GM12878 (cell line): ENCODE measurements around the gene SH3BGRL2. TPM values are rescaled to one million over a fixed set of nuclear protein-coding genes. Genes with fewer than 3 reads are reported as not detected.

Experiments used
- ATAC-seq: fragments of 200-7000 bp; cut with Tn5 transposase; 3 replicates; pipeline ENCODE4 v1.9.1; 2020; ENCODE audit warnings: mild to moderate bottlenecking, moderate library complexity
- BruUV-seq: library from RNA; stranded (reverse); fragments of 400-500 nt; replicated peaks from 2 replicates; lab custom pipeline; 2021; lab: Mats Ljungman, UMichigan
- CTCF ChIA-PET: fragments of 300-600 bp; sonication (Branson Sonifier 250); formaldehyde crosslinking; extraction: SDS; loops from one replicate; lab custom pipeline; 2021; ENCODE audit warnings: inconsistent platforms; lab: Yijun Ruan, JAX
- POLR2A ChIA-PET: fragments of 350-600 bp; formaldehyde crosslinking; extraction: SDS; loops from one replicate; lab custom pipeline; 2021; ENCODE audit warnings: inconsistent platforms; lab: Charles Lee
- RAD21 ChIA-PET: fragments of 300-600 bp; sonication (Branson Sonifier 250); formaldehyde crosslinking; loops from one replicate; lab custom pipeline; 2023; ENCODE audit warnings: antibody characterized with exemption; ENCODE audit not compliant: unreplicated experiment; lab: Charles Lee
- SMC1A ChIA-PET: fragments of 300-600 bp; sonication (Branson Sonifier 250); formaldehyde crosslinking; loops from one replicate; lab custom pipeline; 2023; ENCODE audit not compliant: unreplicated experiment, uncharacterized antibody; lab: Charles Lee
- DNase-seq: peaks from one replicate; pipeline ENCODE4 v3.0.0-alpha.2; 2011; ENCODE audit warnings: low read depth, low spot score
- FAIRE-seq: peaks from 3 replicates; lab custom pipeline; 2011; peaks lifted over from hg19 to GRCh38; lab: Jason Lieb, UNC
- H2AFZ ChIP-seq: 2 replicates; pipeline ENCODE4 v1.6.0; 2011; ENCODE audit warnings: low read depth, low read length, control low read depth; ENCODE audit not compliant: control insufficient read depth
- H3K27ac ChIP-seq: 2 replicates; pipeline ENCODE4 v1.5.1; 2011; ENCODE audit warnings: control low read depth; ENCODE audit not compliant: control insufficient read depth, insufficient read depth
- H3K27me3 ChIP-seq, 2 experiments: replicated peaks in 1 of 2; 2 replicates each; pipeline versions ENCODE4 v1.6.0 to v1.6.1; 2011; ENCODE audit warnings: low read length in 1 of 2; ENCODE audit not compliant: control insufficient read depth in 2 of 2, insufficient read depth in 2 of 2
- H3K36me3 ChIP-seq, 2 experiments: 2 replicates each; pipeline ENCODE4 v1.5.1; 2011; ENCODE audit warnings: low read length in 1 of 2; ENCODE audit not compliant: control insufficient read depth in 2 of 2, insufficient read depth in 2 of 2
- H3K4me1 ChIP-seq: 2 replicates; pipeline ENCODE4 v1.6.1; 2011; ENCODE audit warnings: mild to moderate bottlenecking, low read length, moderate library complexity, mixed read lengths; ENCODE audit not compliant: control insufficient read depth, insufficient read depth
- H3K4me2 ChIP-seq: 2 replicates; pipeline ENCODE4 v1.6.0; 2011; ENCODE audit warnings: control low read depth; ENCODE audit not compliant: control insufficient read depth, insufficient read depth
- H3K4me3 ChIP-seq: fragments of 200-600 bp; sonication (generic); 2 replicates; pipeline ENCODE4 v1.5.1; 2016
- H3K79me2 ChIP-seq: 2 replicates; pipeline ENCODE4 v1.6.0; 2011; ENCODE audit warnings: low read length; ENCODE audit not compliant: control insufficient read depth, insufficient read depth
- H3K9ac ChIP-seq: 2 replicates; pipeline ENCODE4 v1.8.0; 2011; ENCODE audit warnings: low read length, control low read depth, mixed read lengths; ENCODE audit not compliant: control insufficient read depth, insufficient read depth
- H3K9me3 ChIP-seq: replicated peaks from 3 replicates; pipeline ENCODE4 v1.5.1; 2011; ENCODE audit warnings: mild to moderate bottlenecking, low read length; ENCODE audit not compliant: control insufficient read depth, insufficient read depth
- H4K20me1 ChIP-seq: 2 replicates; pipeline ENCODE4 v1.6.0; 2011; ENCODE audit not compliant: control insufficient read depth, insufficient read depth
- ATF2 ChIP-seq: IDR thresholded peaks from 2 replicates; pipeline ENCODE4 v1.6.1; 2012; ENCODE audit warnings: low read length, inconsistent platforms
- CBFB ChIP-seq: IDR thresholded peaks from 2 replicates; pipeline ENCODE4 v1.6.1; 2016; ENCODE audit warnings: antibody characterized with exemption, low read depth
- HDGF ChIP-seq: fragments of 450-650 bp; IDR thresholded peaks from 2 replicates; pipeline ENCODE4 v1.6.1; 2016; ENCODE audit warnings: antibody characterized with exemption
- MXI1 ChIP-seq: fragments of 150-350 bp; IDR thresholded peaks from 2 replicates; pipeline ENCODE4 v1.6.1; 2011; ENCODE audit warnings: low read depth, mild to moderate bottlenecking, inconsistent platforms, low read length, improper control_type of control experiment
- NBN ChIP-seq: fragments of 450-650 bp; IDR thresholded peaks from 2 replicates; pipeline ENCODE4 v1.6.1; 2016
- NFYB ChIP-seq: IDR thresholded peaks from 2 replicates; pipeline ENCODE4 v1.6.1; 2011; ENCODE audit warnings: low read depth, mild to moderate bottlenecking, low read length, improper control_type of control experiment, moderate library complexity; ENCODE audit not compliant: insufficient read depth
- PBX3 ChIP-seq: IDR thresholded peaks from 2 replicates; pipeline ENCODE4 v1.6.1; 2011; ENCODE audit warnings: mild to moderate bottlenecking, low read depth, low read length, moderate library complexity; ENCODE audit not compliant: insufficient replicate concordance
- PKNOX1 ChIP-seq: fragments of 450-650 bp; IDR thresholded peaks from 2 replicates; pipeline ENCODE4 v1.6.1; 2016; ENCODE audit warnings: mild to moderate bottlenecking
- SUZ12 ChIP-seq: fragments of 200-600 bp; sonication (generic); IDR thresholded peaks from one replicate; pipeline ENCODE4 v1.6.1; 2018; ENCODE audit warnings: antibody characterized with exemption, mild to moderate bottlenecking; ENCODE audit not compliant: unreplicated experiment
- ZBTB40 ChIP-seq: fragments of 450-650 bp; IDR thresholded peaks from 2 replicates; pipeline ENCODE4 v1.6.1; 2016; ENCODE audit warnings: mild to moderate bottlenecking, moderate library complexity, borderline replicate concordance
- ZNF274 ChIP-seq: IDR thresholded peaks from one replicate; pipeline ENCODE4 v1.8.0; 2011; ENCODE audit not compliant: insufficient read length, insufficient read depth
- WGBS: methylation state at CpG from one replicate; pipeline ENCODE4 v1.1.6; 2016; ENCODE audit warnings: low lambda C conversion rate; ENCODE audit not compliant: insufficient replicate concordance, insufficient coverage; ENCODE audit errors: missing lambda C conversion rate; 5-methylcytosine and 5-hydroxymethylcytosine counted together
- in situ Hi-C: fragments of 300-500 bp; cut with MboI; formaldehyde crosslinking; loops from 9 replicates; pipeline ENCODE4 v1.14.3; 2018; ENCODE audit warnings: mixed read lengths
- intact Hi-C: fragments of 100-400 bp; cut with micrococcal nuclease; formaldehyde crosslinking; loops from one replicate; pipeline ENCODE4 v1.14.2; 2022; ENCODE audit not compliant: unreplicated experiment
- polyA plus RNA-seq, 11 experiments: library from polyadenylated mRNA; depleted of rRNA in 4 of 11; unstranded in 6 of 11; stranded (reverse) in 5 of 11; fragments of >200 nt; fragmentation: Nextera tagmentation in 4 of 11; fragmentation: Illumina TruSeq in 1 of 11; extraction: Ambion mirVana in 4 of 11; extraction: Trizol in 1 of 11; gene quantifications; 1 replicate in 1 of 11; 2 replicates in 10 of 11; pipeline versions ENCODE4 v1.2.1 to v1.2.3, GENCODE V29; 2011 to 2016; ENCODE audit warnings: inconsistent platforms in 2 of 11, missing spikeins in 2 of 11, low read depth in 1 of 11
- total RNA-seq, 4 experiments: library from RNA; depleted of rRNA in 3 of 4; stranded (reverse); fragments of >200 nt in 3 of 4; fragmentation: Illumina TruSeq in 1 of 4; extraction: Trizol in 1 of 4; gene quantifications; 2 replicates each; pipeline versions ENCODE4 v1.2.1 to v1.2.3, GENCODE V29; 2013 to 2021

The SH3BGRL2 gene
- total and polyA plus RNA-seq, 10 of the 15 experiments (the other 5 are each of a cell fraction or from before 2014, with no cell fraction given), result 0.03 to 0.37 (median 0.21) TPM

- ChIA-PET CTCF (no interaction called here), POLR2A (no interaction called here), SMC1A (interaction anchor here (1.1 to 1.2 kb wide), 3 partner anchors 10 to 199 kb away, joined by 3 to 5 read pairs (median 3); no protein-coding TSS in a partner anchor), RAD21 (no interaction called here)
- in situ Hi-C loops (no loop called here), intact Hi-C loops (no loop called here)
- Histone ChIP-seq H3K27ac (no peak overlapping the region), H3K4me1 (peaks cover 5% of the 10 kb centered on the region; the same call in 1 of the 2 replicates), H3K4me2 (no peak overlapping the region), H3K36me3 (no peaks in the 10 kb centered on the region), H3K27me3 (no peaks in the 10 kb centered on the region; a peak in 1 of 4 replicates), H2AFZ (no peak overlapping the region), H3K9ac (no peak overlapping the region), H3K79me2 (no peaks in the 10 kb centered on the region), H3K4me3 (no peak overlapping the region), H3K9me3 (no peaks in the 10 kb centered on the region), H4K20me1 (no peaks in the 10 kb centered on the region)
- no peak for FAIRE-seq
- no peak for DNase-seq
- no peak for ATAC-seq
- WGBS, result 38% methylated on average over 1 of the region's 1 CpG
- no peak for TF ChIP-seq ZBTB40
- TF ChIP-seq ATF2, result no peak
- no peak for TF ChIP-seq MXI1
- TF ChIP-seq NBN, result no peak
- no peak for TF ChIP-seq ZNF274
- no peak for TF ChIP-seq SUZ12
- TF ChIP-seq HDGF, result no peak
- TF ChIP-seq NFYB, result no peak
- no peak for TF ChIP-seq PBX3
- no peak for TF ChIP-seq CBFB
- TF ChIP-seq PKNOX1, result no peak
- no TSS peak for BruUV-seq
Measured at GRCh38 chr6:79622364-79622763, 8.8 kb upstream of the SH3BGRL2 start.
